Breast epithelium (tissue), 3 donors: Measurements from ENCODE around the gene AK8.

Experiments
- POLR2A ChIP-seq: fragments of 450-650 bp; IDR thresholded peaks from one replicate; pipeline ENCODE4 v1.6.1; 2016; ENCODE audit warnings: antibody characterized with exemption, mild to moderate bottlenecking, moderate library complexity
- TF ChIP-seq, protein P1 (sequence below), 3 donors: fragments of 450-650 bp; IDR thresholded peaks; one replicate each; pipeline ENCODE4 v1.5.1; 2016 to 2017; ENCODE audit warnings: antibody characterized with exemption in 3 of 3, mild to moderate bottlenecking in 3 of 3, moderate library complexity in 3 of 3

DNA sequence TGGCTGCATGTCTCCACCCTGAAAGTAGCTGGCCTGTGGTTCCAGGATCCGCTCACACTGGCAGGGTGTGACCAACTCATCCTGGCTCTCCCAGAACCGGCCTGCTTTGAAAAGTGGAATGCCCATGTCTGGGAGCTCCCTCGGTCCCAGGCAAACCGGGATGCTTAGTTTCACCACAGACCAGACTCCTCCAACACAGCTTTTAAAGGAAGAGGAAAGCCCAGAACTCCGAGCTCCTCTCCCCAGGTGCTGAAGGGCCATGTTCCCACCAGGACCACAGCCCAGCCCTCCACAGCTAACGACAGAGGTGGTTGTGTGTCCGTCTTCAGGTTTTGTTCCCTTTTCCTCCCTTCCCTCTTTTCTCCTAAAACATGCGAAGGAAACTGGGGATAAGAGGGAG, 169.8 kb downstream of the AK8 start:
- TF ChIP-seq, protein P1, sequence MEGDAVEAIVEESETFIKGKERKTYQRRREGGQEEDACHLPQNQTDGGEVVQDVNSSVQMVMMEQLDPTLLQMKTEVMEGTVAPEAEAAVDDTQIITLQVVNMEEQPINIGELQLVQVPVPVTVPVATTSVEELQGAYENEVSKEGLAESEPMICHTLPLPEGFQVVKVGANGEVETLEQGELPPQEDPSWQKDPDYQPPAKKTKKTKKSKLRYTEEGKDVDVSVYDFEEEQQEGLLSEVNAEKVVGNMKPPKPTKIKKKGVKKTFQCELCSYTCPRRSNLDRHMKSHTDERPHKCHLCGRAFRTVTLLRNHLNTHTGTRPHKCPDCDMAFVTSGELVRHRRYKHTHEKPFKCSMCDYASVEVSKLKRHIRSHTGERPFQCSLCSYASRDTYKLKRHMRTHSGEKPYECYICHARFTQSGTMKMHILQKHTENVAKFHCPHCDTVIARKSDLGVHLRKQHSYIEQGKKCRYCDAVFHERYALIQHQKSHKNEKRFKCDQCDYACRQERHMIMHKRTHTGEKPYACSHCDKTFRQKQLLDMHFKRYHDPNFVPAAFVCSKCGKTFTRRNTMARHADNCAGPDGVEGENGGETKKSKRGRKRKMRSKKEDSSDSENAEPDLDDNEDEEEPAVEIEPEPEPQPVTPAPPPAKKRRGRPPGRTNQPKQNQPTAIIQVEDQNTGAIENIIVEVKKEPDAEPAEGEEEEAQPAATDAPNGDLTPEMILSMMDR (IDR thresholded peaks at IDR 0.05) = no peak
- TF ChIP-seq POLR2A = no peak
